Measurements from ENCODE around the gene BRSK1.

Gene BRSK1

GRCh38 chr19:55314396-55314795 lies 30.6 kb downstream of the BRSK1 start:
- Histone ChIP-seq H3K9me3 (ENCODE audit: severe bottlenecking) (no peaks in the 10 kb centered on the region), H3K36me3 (ENCODE audit: low read depth) (no peaks in the 10 kb centered on the region), H3K27ac (ENCODE audit: poor library complexity, severe bottlenecking) (no peak overlapping the region), H3K27me3 (ENCODE audit: insufficient read depth, poor library complexity, severe bottlenecking) (no peaks in the 10 kb centered on the region), H3K4me1 (ENCODE audit: insufficient read depth, poor library complexity, severe bottlenecking) (no peaks in the 10 kb centered on the region), H3K4me3 (ENCODE audit: severe bottlenecking) (no peak overlapping the region)
- no peak for ATAC-seq (ENCODE audit: low read depth)
- DNase-seq (ENCODE audit: low spot score): no peak
- no peak for TF ChIP-seq CTCF (IDR thresholded peaks at IDR 0.05; ENCODE audit: poor library complexity, severe bottlenecking)

- no peak for DNase-seq (ENCODE audit: low spot score)
- H3K4me3 ChIP-seq (ENCODE audit: severe bottlenecking): no peak overlapping the region
- H3K9me3 ChIP-seq (ENCODE audit: severe bottlenecking): no peaks in the 10 kb centered on the region
- no peak; the same call in 2 of the 3 replicates for ATAC-seq (ENCODE audit: low read depth)
- H3K4me1 ChIP-seq (ENCODE audit: insufficient read depth, poor library complexity, severe bottlenecking): no peaks in the 10 kb centered on the region
- no peaks in the 10 kb centered on the region for H3K27me3 ChIP-seq (ENCODE audit: insufficient read depth, poor library complexity, severe bottlenecking)
- TF ChIP-seq CTCF (IDR thresholded peaks at IDR 0.05; ENCODE audit: poor library complexity, severe bottlenecking): no peak
- H3K27ac ChIP-seq (ENCODE audit: poor library complexity, severe bottlenecking): no peak overlapping the region
- no peaks in the 10 kb centered on the region for H3K36me3 ChIP-seq (ENCODE audit: low read depth)
Observed at GRCh38 chr19:55315956-55316525, 32.2 kb downstream of the BRSK1 start.

- Histone ChIP-seq H3K27ac (ENCODE audit: poor library complexity, severe bottlenecking) (no peak overlapping the region), H3K4me1 (ENCODE audit: insufficient read depth, poor library complexity, severe bottlenecking) (no peaks in the 10 kb centered on the region), H3K4me3 (ENCODE audit: severe bottlenecking) (no peak overlapping the region), H3K36me3 (ENCODE audit: low read depth) (no peaks in the 10 kb centered on the region), H3K9me3 (ENCODE audit: severe bottlenecking) (no peaks in the 10 kb centered on the region), H3K27me3 (ENCODE audit: insufficient read depth, poor library complexity, severe bottlenecking) (no peaks in the 10 kb centered on the region)
- no peak for DNase-seq (ENCODE audit: low spot score)
- ATAC-seq (ENCODE audit: low read depth): no peak
- no peak for TF ChIP-seq CTCF (IDR thresholded peaks at IDR 0.05; ENCODE audit: poor library complexity, severe bottlenecking)
Observed at GRCh38 chr19:55316646-55317045, 32.8 kb downstream of the BRSK1 start.

- ATAC-seq (ENCODE audit: low read depth) (peak; percentile 81), DNase-seq (ENCODE audit: low spot score) (no peak)
- no peaks in the 10 kb centered on the region for H3K36me3 ChIP-seq (ENCODE audit: low read depth)
- no peaks in the 10 kb centered on the region for H3K27me3 ChIP-seq (ENCODE audit: insufficient read depth, poor library complexity, severe bottlenecking)
- H3K4me3 ChIP-seq (ENCODE audit: severe bottlenecking): no peak overlapping the region
- no peak overlapping the region for H3K27ac ChIP-seq (ENCODE audit: poor library complexity, severe bottlenecking)
- no peak for TF ChIP-seq CTCF (IDR thresholded peaks at IDR 0.05; ENCODE audit: poor library complexity, severe bottlenecking)
- no peaks in the 10 kb centered on the region for H3K4me1 ChIP-seq (ENCODE audit: insufficient read depth, poor library complexity, severe bottlenecking)
- H3K9me3 ChIP-seq (ENCODE audit: severe bottlenecking): no peaks in the 10 kb centered on the region
Observed at GRCh38 chr19:55319785-55320184, 36.0 kb downstream of the BRSK1 start.

- no peaks in the 10 kb centered on the region for H3K27me3 ChIP-seq (ENCODE audit: insufficient read depth, poor library complexity, severe bottlenecking)
- no peaks in the 10 kb centered on the region for H3K9me3 ChIP-seq (ENCODE audit: severe bottlenecking)
- no peaks in the 10 kb centered on the region for H3K36me3 ChIP-seq (ENCODE audit: low read depth)
- TF ChIP-seq CTCF (IDR thresholded peaks at IDR 0.05; ENCODE audit: poor library complexity, severe bottlenecking): no peak
- DNase-seq (ENCODE audit: low spot score) (no peak), ATAC-seq (ENCODE audit: low read depth) (no peak)
- H3K4me1 ChIP-seq (ENCODE audit: insufficient read depth, poor library complexity, severe bottlenecking): no peaks in the 10 kb centered on the region
- no peak overlapping the region for H3K4me3 ChIP-seq (ENCODE audit: severe bottlenecking)
- H3K27ac ChIP-seq (ENCODE audit: poor library complexity, severe bottlenecking): no peak overlapping the region
Observed at GRCh38 chr19:55320844-55321419, 37.1 kb downstream of the BRSK1 start.
